Stimulated activated CD4-positive, alpha-beta T cell treated with anti-CD3 and anti-CD28 coated beads, Interleukin-12 subunit alpha, Interleukin-12 subunit beta, amount 100 ng/mL, for 24 hours (primary cell): ENCODE results near the gene KCNQ5.

ENCODE experiments used
- DNase-seq, 2 experiments: peaks; one replicate each; pipeline ENCODE4 v3.0.0-alpha.2; 2020; ENCODE audit warnings: low read depth in 2 of 2

KCNQ5 gene

GRCh38 chr6:73121421-73121993, 499.6 kb downstream of the KCNQ5 start:
- DNase-seq = no peak

DNA sequence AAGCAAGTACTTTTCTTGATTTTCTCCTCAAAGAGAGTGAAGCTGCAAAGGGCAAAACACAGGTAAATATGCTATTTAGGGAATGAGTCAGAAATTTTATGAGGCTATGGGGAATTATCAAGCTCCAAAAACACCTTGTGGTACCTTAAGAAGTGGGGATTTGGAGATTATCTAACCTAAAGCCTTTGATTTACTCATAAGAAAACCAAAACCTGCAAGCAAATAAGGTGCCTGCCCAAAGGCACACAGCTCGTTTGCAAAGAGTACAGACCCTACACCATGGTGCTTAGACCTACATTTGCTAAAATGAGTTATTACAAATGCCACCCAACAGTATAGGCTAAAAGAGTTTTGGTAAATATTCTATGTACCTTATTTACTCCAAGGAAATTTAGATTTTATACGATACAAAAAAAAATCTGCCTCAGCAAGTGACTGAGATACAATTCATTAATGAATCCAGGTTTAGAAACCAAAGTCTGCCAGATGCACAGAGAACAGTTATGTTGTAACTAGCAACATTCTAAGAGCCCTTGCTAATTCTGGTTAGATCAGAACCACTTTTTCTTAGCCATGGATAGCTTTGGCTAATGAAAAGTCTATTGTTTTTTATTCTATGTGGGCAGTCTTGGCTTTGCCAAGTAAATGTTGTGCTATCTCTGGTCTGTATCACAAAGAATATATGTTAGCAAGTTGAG, 501.9 kb downstream of the KCNQ5 start:
- no peak for DNase-seq

DNA sequence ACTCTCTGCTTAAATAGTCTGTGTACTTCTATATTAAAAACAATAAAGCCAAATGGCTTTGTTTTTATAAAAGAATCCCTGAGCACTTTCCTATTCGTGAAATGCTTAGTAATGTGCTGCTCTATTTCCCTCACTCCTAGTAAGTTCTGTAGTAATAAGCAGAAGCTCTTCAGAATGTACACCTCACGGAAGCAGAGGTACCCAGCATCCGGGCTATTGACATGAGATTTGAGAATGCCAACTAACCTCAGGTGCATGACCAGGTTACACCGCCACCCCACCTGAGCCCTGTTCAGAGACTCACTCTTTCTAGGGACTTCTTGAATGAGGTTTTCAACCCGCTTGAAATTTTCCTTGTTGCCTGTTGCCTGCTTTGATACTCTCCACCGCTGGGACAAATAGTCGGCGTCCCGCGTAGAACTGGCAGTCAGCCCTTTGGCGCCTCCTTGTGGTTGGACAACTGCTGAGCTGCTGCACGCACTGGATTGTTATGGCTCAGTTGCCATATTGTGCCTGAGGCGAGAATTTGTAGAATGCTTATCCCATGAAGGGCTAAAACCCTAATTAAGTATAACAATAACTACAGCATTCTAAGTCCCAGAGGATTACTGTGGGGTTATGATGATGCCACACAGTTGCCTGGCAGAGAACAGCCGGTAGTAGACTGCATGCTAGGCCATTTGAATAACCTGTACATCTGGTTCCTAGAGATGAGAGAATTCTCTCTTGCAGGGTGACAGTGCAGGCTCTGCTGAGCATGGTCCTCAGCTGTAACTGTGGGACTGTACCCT, 508.0 kb downstream of the KCNQ5 start:
- peak; percentile 63 to 81 for DNase-seq

DNA sequence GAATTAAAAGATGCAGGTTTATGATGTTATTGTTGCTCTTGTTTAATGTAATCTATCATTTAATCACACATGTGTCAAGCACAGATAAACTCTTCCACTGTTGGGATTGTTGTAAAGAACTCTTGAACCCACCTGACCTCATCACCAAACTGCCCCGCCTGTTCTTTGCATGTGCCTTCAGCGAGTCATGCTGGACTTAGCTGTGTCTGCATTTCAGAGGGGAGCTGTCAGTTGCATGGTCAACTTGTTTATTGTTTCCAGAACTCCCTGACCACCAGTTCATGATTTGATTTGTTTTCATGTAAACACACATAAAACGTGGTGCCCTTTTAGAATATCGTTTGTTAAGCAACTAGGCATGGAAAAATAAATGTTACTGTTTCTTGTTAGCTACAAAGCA, 509.8 kb downstream of the KCNQ5 start:
- DNase-seq = no peak

DNA sequence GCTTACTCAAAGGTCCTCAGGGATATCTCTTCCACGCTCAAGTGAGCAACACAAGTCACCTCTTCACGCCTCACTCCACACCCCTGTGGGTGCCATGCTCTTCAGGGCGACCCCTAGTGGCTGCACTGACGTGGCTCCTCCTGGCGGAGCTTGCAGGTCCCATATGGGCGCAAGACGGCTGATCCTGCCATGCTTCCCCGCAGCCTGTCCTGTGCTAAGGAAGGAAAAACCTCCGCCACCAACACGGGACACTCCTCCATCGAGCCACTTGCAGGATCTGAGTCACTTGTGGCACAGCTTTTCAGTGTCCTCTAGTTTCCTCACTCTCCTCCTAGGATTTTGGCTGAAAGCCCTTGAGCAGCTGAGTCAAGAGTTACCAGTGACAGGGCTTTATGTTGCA, 512.7 kb downstream of the KCNQ5 start:
- peak in 1 of 2 experiments; percentile 22 for DNase-seq

DNA sequence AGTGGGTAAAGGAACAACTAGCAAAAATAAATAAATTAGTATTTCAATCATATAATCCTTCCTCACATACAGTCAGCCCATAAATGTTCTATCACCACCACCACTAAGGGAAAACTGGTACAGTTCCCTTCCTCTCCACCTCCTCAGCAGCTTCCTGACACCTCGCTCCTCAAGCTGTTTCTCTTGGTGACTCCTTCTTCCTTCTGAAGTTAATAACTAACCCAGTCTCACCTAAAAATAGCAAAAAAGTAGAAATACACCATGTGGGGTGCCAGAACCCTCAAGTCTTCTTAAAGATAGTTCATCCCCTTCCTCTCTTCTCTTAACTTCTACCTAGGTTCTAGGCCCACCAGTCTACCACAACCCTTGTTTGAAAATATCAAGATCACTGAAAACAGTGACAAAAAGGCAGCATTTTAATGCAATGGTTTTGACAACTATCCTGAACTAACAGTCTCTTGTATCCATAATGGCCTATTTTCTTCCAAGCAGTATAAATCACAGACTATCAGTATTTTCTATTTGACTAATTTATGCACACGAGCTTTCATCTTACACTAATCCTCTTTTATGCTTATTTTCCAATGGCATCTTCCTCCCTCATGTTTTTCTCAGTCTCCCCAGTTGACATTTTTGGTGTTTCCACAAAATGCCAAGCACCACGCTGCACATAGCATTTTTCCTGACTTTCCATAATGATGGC, 518.0 kb downstream of the KCNQ5 start:
- no peak for DNase-seq

GRCh38 chr6:73143551-73143950, 521.7 kb downstream of the KCNQ5 start:
- no peak for DNase-seq

DNA sequence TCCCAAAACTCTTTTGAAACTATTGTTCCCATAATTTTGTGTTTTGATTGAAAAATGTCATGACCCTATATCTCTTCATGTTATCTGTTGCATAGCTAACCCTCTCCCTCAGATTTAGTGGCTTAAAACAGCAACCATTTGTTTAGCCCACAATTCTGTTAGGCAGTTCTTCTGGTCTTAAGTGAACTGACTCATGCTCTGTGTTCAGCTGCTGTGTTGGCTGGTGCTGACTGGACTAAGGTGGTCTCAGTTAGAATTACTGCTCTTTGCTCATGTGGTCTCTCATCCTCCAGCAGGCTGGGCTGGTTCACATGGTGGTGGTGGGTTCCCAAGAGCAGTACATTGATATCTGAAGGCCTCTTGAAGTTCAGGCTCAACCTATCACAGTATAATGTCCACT, 522.7 kb downstream of the KCNQ5 start:
- no peak for DNase-seq

DNA sequence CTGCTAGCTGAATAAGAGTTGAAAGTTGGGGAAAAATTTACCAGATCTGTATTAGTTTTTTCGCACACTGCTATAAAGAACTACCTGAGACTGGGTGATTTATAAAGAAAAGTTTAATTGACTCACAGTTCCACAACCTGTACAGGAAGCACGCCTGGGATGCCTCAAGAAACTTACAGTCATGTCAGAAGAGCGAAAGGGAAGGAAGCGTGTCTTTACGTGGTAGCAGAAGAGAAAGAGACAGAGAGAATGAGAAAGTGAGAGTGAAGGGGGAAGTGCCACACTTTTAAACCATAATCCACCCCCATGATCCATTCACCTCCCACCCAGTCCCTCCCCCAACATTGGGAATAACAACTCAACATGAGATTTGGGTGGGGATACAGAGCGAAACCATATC, 523.8 kb downstream of the KCNQ5 start:
- no peak for DNase-seq

- DNase-seq = no peak
Observed at GRCh38 chr6:73151732-73152131, 529.9 kb downstream of the KCNQ5 start.

DNA sequence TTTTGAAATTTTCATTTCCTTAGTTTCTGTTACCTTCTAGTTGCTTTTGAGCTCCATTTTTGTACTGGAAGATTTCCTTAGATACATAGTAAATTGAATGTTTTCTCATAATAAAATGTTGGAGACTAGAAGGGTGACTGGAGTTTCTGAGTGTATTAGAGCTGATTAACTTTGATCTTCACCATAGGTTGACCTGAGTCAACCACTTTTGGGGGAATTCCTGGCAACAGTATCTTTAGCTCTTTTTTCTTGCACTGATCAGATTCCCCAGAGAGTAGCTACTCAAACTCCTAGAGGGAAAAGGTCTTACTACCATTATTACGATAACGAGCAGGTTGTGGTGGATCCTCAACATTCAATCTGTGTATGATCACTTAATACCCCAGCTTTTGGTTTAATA, 530.7 kb downstream of the KCNQ5 start:
- DNase-seq = no peak

GRCh38 chr6:73152966-73153757, 531.3 kb downstream of the KCNQ5 start:
- no peak for DNase-seq

DNA sequence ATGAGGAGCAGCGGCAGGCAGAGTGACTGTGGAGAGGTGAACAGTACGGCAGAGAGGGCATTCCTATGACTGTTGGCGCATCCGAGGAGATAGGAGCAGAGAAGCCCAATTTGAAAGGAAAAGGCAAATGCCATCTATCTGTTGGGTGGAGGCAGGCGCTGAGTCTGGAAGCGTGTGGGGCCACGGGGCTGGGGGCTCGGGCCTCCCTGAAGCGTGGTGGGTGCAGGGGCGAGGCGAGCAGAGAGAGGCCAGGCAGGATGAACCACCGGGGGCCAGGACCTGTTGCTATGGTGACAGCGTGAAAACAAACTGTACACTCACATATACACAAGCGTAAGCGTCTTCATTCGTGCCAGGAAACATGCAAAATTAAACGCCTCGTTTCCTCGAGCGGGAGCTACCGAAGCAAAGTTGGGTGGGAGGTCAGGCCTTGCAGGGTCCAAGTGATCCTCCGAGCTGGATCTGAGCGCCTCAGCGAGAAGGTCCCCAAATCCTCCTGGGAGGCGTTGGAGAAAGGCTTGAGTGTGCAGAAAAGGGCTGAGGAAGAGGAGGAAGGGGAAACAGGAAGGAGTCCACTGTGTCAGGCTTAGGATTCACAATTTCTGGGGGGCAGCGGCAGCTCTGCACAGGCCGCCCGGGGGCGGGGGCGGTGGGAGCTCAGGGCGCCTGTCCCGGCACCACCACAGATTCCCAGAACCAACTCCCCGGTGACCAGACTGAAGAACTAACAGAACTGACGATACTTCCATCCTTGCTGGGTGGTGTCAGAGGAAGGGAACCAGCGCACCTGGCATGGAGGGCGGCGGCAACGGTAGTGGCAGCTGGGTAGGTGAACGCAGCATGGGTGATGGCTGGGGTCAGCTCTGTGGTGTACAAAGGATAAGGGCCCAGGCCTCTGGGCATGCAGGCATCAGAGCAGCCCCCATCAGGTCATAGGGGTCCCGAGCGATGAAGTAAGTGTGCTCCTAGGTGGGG, 535.2 kb downstream of the KCNQ5 start:
- no peak for DNase-seq

- no peak for DNase-seq
Observed at GRCh38 chr6:73157870-73158269, 536.0 kb downstream of the KCNQ5 start.

DNA sequence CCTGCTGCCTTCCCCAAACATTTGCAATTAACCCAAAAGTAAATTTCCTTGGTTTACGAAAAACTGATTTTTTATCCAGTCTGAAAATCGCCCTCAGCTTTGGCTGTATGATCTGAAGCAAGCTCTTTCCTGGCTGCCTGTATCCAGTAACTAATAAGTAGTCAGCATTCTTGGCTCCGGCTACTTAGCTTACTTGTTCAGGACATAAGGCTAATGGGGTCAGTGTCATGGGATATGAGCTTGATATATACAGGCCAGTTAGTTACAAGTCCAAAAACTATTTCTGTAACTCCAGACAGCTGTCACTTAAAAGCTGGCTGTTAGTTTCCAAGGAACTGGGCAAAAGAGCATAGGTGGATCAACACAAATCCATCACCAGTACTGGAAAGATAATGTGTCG, 547.2 kb downstream of the KCNQ5 start:
- no peak for DNase-seq

DNA sequence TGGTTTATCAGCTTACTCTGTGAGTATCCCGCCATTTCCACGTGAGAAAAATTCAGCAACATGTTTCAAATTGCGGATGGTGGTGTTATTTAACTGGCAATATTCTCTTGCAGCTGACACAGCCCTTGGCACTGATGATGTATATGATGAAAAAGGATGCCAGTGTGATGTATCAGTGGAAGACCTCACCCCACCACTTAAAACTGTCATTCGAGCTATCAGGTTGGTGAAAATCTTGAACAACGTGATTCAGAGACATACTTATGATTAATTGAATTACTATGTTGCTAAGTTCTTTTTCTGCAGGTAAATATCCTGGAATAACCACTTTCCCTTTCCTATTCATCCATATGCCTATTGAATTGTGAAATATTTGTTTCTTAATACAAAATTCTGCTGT, 547.8 kb downstream of the KCNQ5 start:
- no peak for DNase-seq

- DNase-seq = no peak
Observed at GRCh38 chr6:73174646-73175045, 552.8 kb downstream of the KCNQ5 start.

GRCh38 chr6:73176057-73176456, 554.2 kb downstream of the KCNQ5 start:
- DNase-seq = no peak

DNA sequence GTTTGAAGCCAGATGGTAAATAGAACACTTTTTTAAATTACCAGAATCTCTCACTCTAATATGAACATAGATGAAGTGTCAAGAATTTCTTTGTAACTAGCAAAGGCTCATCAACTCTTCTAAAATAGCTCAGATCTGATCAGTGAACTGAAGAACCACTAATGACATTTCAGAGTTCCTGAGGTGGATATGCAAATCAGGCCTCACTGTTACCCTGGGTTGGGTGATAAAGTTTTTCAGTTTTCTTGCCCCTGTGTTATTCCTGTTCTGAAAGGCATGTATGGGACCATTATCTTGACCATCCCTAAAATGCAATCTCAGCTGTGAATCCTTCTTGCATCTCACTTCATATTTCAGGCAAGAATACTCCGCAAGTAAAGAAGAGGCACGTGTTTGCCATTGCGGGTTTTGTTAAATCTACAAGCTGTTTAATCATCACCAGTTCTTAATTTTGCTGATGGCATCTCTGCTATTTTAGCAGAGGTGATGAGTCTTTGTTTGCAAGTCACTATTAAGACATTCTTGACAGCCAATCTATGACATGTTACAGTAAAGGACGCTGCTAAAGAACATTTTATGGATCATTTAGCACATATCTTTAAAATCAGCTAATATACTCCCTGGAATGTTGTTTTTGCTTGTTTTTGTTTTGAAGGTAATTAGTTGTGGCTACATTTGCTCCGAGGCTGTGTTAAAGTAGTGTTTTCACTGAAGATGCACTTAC, 555.5 kb downstream of the KCNQ5 start:
- DNase-seq = no peak
